ENCODE data around the gene CTAGE8.
"Not testable (repeated sequence)": the region's sequence is repeated elsewhere in the genome, so short reads cannot be mapped to it uniquely, and the experiment has no call there.

DNA sequence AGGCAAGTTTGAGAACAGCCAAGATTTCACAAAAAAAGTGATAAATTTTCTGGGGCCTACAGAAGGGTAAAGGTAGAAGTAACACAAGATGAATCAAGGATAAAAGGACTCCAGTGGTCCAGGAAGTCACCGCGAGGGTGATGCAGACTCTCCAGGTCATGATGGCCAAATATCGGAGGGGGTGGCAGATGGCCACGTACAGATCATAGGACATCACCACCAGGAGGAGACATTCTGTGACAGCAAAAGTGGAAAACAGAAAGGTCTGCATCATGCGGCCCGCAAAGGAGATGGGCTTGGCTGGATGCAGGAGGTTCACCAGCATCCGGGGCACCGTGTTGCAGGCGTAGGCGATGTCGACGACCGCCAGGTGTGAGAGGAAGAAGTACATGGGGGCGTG lies 10.0 kb downstream of the CTAGE8 start:
- TF ChIP-seq EZH2 (IDR thresholded peaks at IDR 0.05; ENCODE audit: insufficient read depth, poor library complexity, severe bottlenecking); EZH2phosphoT487 (IDR thresholded peaks at IDR 0.05; ENCODE audit: insufficient read depth, low read depth): not testable (repeated sequence)
